MM.1S (cell line): ENCODE measurements around the gene STK4.

ENCODE experiments used
- DNase-seq: peaks from one replicate; pipeline ENCODE4 v3.0.0-alpha.2; 2015
- H2AFZ ChIP-seq: fragments of 300-600 bp; sonication (generic); 2 replicates; pipeline ENCODE4 v1.6.0; 2016; ENCODE audit warnings: antibody characterized with exemption, low read length
- H3F3A ChIP-seq: fragments of 300-600 bp; sonication (generic); 2 replicates; pipeline ENCODE4 v1.6.1; 2016; ENCODE audit warnings: mild to moderate bottlenecking, antibody characterized with exemption, low read length, moderate library complexity, mixed read lengths; ENCODE audit not compliant: insufficient read depth
- H3K27ac ChIP-seq: fragments of 300-600 bp; sonication (generic); 2 replicates; pipeline ENCODE4 v1.5.1; 2016; ENCODE audit warnings: mild to moderate bottlenecking, low read length
- H3K27me3 ChIP-seq: fragments of 300-600 bp; sonication (generic); replicated peaks from 2 replicates; pipeline ENCODE4 v1.6.0; 2016; ENCODE audit warnings: low read length; ENCODE audit not compliant: insufficient read depth
- H3K36me3 ChIP-seq: fragments of 300-600 bp; sonication (generic); replicated peaks from 2 replicates; pipeline ENCODE4 v1.6.1; 2016; ENCODE audit warnings: mild to moderate bottlenecking, low read length, mixed read lengths; ENCODE audit not compliant: insufficient read depth
- H3K4me1 ChIP-seq: fragments of 300-600 bp; sonication (generic); 2 replicates; pipeline ENCODE4 v1.6.1; 2016; ENCODE audit warnings: low read length, mixed read lengths
- H3K4me2 ChIP-seq: fragments of 300-600 bp; sonication (generic); 2 replicates; pipeline ENCODE4 v1.6.0; 2016; ENCODE audit warnings: low read depth, low read length
- H3K4me3 ChIP-seq: fragments of 300-600 bp; sonication (generic); 2 replicates; pipeline ENCODE4 v1.5.1; 2016; ENCODE audit warnings: low read length, mixed read lengths
- H3K79me2 ChIP-seq: fragments of 300-600 bp; sonication (generic); 2 replicates; pipeline ENCODE4 v1.6.1; 2016; ENCODE audit warnings: mixed run types, low read length, mixed read lengths
- H3K9ac ChIP-seq: fragments of 300-600 bp; sonication (generic); 2 replicates; pipeline ENCODE4 v1.6.1; 2016; ENCODE audit warnings: low read length, mixed read lengths
- H3K9me2 ChIP-seq: fragments of 300-600 bp; sonication (generic); replicated peaks from 2 replicates; pipeline ENCODE4 v1.6.1; 2016; ENCODE audit warnings: mild to moderate bottlenecking, low read length, mixed read lengths; ENCODE audit not compliant: insufficient read depth
- H3K9me3 ChIP-seq: fragments of 300-600 bp; sonication (generic); replicated peaks from 2 replicates; pipeline ENCODE4 v1.6.1; 2016; ENCODE audit warnings: mild to moderate bottlenecking, low read length, mixed read lengths; ENCODE audit not compliant: insufficient read depth
- H4K20me1 ChIP-seq: fragments of 300-600 bp; sonication (generic); 2 replicates; pipeline ENCODE4 v1.6.1; 2016; ENCODE audit warnings: mild to moderate bottlenecking, low read length, moderate library complexity, mixed read lengths; ENCODE audit not compliant: insufficient read depth
- EZH2 ChIP-seq: fragments of 300-600 bp; sonication (generic); optimal IDR thresholded peaks from 2 replicates; pipeline ENCODE3; 2017; ENCODE audit warnings: low read depth, mild to moderate bottlenecking, antibody characterized with exemption, low read length, mixed read lengths
- EZH2phosphoT487 ChIP-seq: fragments of 300-600 bp; sonication (generic); IDR thresholded peaks from 2 replicates; pipeline ENCODE4 v1.6.1; 2018; ENCODE audit warnings: antibody characterized with exemption, low read length
- TF ChIP-seq, protein P1 (sequence below): fragments of 300-600 bp; sonication (generic); IDR thresholded peaks from 2 replicates; pipeline ENCODE4 v1.5.1; 2016; ENCODE audit warnings: antibody characterized with exemption, low read length, mixed read lengths

STK4 gene

DNA sequence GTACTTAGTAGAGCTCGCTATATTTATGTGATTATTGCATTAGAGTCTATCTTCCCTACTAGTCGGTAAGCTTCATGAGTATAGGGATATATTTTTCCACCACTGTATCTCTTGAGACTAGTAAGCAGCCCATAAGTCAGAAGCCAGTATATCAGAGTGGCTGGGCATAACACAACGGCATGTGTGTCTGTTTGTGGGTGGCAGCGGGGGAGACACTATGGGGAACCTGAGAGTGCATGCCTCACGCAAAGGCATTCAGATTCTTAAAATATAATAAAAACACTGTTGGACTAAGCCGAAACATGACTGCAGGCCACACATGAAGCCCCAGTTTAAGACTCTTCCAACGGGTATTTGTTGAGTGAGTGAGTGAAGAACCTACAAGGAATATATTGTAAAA lies 126.6 kb downstream of the STK4 start:
- H3K4me3 ChIP-seq: no peak overlapping the region
- no peaks in the 10 kb centered on the region for H4K20me1 ChIP-seq
- no peak overlapping the region for H3K27ac ChIP-seq
- TF ChIP-seq, protein P1, sequence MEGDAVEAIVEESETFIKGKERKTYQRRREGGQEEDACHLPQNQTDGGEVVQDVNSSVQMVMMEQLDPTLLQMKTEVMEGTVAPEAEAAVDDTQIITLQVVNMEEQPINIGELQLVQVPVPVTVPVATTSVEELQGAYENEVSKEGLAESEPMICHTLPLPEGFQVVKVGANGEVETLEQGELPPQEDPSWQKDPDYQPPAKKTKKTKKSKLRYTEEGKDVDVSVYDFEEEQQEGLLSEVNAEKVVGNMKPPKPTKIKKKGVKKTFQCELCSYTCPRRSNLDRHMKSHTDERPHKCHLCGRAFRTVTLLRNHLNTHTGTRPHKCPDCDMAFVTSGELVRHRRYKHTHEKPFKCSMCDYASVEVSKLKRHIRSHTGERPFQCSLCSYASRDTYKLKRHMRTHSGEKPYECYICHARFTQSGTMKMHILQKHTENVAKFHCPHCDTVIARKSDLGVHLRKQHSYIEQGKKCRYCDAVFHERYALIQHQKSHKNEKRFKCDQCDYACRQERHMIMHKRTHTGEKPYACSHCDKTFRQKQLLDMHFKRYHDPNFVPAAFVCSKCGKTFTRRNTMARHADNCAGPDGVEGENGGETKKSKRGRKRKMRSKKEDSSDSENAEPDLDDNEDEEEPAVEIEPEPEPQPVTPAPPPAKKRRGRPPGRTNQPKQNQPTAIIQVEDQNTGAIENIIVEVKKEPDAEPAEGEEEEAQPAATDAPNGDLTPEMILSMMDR: no peak
- TF ChIP-seq EZH2phosphoT487: no peak
- no peak for TF ChIP-seq EZH2
- no peaks in the 10 kb centered on the region for H3K9me2 ChIP-seq
- H3F3A ChIP-seq: no peaks in the 10 kb centered on the region
- H3K36me3 ChIP-seq: no peaks in the 10 kb centered on the region
- H3K4me2 ChIP-seq: no peak overlapping the region
- no peaks in the 10 kb centered on the region for H3K27me3 ChIP-seq
- H3K79me2 ChIP-seq: no peaks in the 10 kb centered on the region
- no peaks in the 10 kb centered on the region for H3K4me1 ChIP-seq
- H3K9me3 ChIP-seq: no peaks in the 10 kb centered on the region
- no peak overlapping the region for H3K9ac ChIP-seq
- H2AFZ ChIP-seq: no peak overlapping the region
- DNase-seq: peak; percentile 2

DNA sequence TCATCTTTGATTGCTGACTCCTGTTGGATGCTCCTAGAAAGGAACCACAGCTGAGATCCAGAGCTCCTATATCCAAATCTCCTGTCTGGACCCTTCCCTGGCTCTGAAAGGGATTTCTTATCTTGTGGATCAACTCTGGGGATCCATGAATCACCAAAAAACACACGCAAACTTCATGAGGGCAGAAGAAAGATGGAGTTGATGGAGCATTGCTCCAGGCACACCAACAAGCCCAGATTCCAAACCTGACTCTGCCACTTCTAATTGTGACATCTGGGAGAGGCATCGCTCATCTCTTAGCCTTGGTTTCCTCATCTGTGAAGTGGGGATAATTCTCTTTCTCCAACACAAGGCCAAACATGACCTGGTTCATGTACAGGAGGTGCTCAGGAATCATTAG lies 127.9 kb downstream of the STK4 start:
- H3K36me3 ChIP-seq: no peaks in the 10 kb centered on the region
- no peaks in the 10 kb centered on the region for H3K9me2 ChIP-seq
- H3F3A ChIP-seq: no peaks in the 10 kb centered on the region
- H3K27me3 ChIP-seq: no peaks in the 10 kb centered on the region
- no peaks in the 10 kb centered on the region for H3K4me1 ChIP-seq
- no peak overlapping the region for H2AFZ ChIP-seq
- no peaks in the 10 kb centered on the region for H3K9me3 ChIP-seq
- no peaks in the 10 kb centered on the region for H3K79me2 ChIP-seq
- H4K20me1 ChIP-seq: no peaks in the 10 kb centered on the region
- TF ChIP-seq EZH2: no peak
- TF ChIP-seq, protein P1: no peak
- TF ChIP-seq EZH2phosphoT487: no peak
- no peak overlapping the region for H3K4me3 ChIP-seq
- H3K27ac ChIP-seq: no peak overlapping the region
- no peak for DNase-seq
- no peak overlapping the region for H3K9ac ChIP-seq
- H3K4me2 ChIP-seq: no peak overlapping the region

DNA sequence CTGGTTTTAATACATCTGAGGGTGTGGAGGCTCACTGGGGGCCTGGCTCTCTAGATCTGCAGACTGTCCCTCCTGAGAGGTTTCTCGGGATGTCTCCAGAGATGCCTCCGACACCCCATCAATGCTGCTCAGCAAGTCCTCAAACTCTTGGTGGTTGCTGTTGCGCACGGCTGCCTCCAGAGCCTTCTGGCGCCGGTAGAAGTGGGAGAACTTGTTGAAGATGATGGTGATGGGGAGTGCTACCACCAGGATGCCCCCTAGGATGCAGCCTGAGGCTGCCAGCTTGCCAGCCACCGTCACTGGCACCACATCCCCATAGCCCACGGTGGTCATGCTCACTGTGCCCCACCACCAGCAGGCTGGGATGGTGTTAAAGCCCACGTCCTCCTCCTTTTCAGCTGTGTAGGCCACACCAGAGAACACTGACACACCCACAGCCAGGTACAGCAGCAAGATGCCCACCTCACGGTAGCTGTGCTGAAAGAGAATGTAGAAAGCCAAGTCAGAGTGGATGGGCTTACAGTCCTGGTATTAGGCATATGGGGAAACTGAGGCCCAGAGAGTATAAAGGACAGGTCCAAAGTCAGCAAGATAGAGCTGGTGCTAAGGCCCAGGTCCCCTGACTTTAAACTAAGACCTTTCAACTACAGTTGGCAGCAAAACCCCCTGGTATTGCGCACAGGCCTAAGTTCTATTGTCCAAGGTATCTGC lies 128.7 kb downstream of the STK4 start:
- Histone ChIP-seq H3K36me3 (no peaks in the 10 kb centered on the region), H2AFZ (no peak overlapping the region), H3K9ac (no peak overlapping the region), H3K4me3 (no peak overlapping the region), H3K27me3 (no peaks in the 10 kb centered on the region), H3K9me2 (no peaks in the 10 kb centered on the region), H4K20me1 (no peaks in the 10 kb centered on the region), H3F3A (no peaks in the 10 kb centered on the region), H3K4me2 (no peak overlapping the region), H3K9me3 (no peaks in the 10 kb centered on the region), H3K79me2 (no peaks in the 10 kb centered on the region), H3K27ac (no peak overlapping the region), H3K4me1 (no peaks in the 10 kb centered on the region)
- DNase-seq: no peak
- no peak for TF ChIP-seq EZH2
- TF ChIP-seq, protein P1: no peak
- TF ChIP-seq EZH2phosphoT487: no peak
